HepG2 (cell line): Measurements from ENCODE around the gene LAMA5. TPM values are rescaled to one million over a fixed set of nuclear protein-coding genes. Genes with fewer than 3 reads are reported as not detected.

Experiments used
- CBX2 ChIP-seq, 2 experiments: fragments of 200-600 bp in 1 of 2; sonication (generic); formaldehyde crosslinking in 1 of 2; IDR thresholded peaks; 2 replicates each; pipeline versions ENCODE4 v1.7.0 to v1.8.1; 2018 to 2022; ENCODE audit warnings: low read depth in 2 of 2, low read length in 1 of 2, mild to moderate bottlenecking in 1 of 2, missing genetic modification reagents in 1 of 2
- DNMT1 ChIP-seq: sonication (generic); formaldehyde crosslinking; IDR thresholded peaks from 2 replicates; pipeline ENCODE4 v1.5.1; 2020; ENCODE audit warnings: mild to moderate bottlenecking, missing genetic modification reagents
- EHMT2 ChIP-seq: fragments of 200-600 bp; sonication (generic); IDR thresholded peaks from 2 replicates; pipeline ENCODE4 v1.7.0; 2017; ENCODE audit warnings: antibody characterized with exemption, low read depth, low read length, borderline replicate concordance
- GZF1 ChIP-seq: sonication (generic); formaldehyde crosslinking; IDR thresholded peaks from 2 replicates; pipeline ENCODE4 v1.5.1; 2020; ENCODE audit warnings: mild to moderate bottlenecking, missing genetic modification reagents
- HCFC1 ChIP-seq: fragments of 150-350 bp; IDR thresholded peaks from 2 replicates; pipeline ENCODE4 v1.6.1; 2014; ENCODE audit warnings: low read depth, low read length
- HOXA5 ChIP-seq: sonication (generic); formaldehyde crosslinking; IDR thresholded peaks from 2 replicates; pipeline ENCODE4 v1.4.0; 2020; ENCODE audit warnings: missing genetic modification reagents
- HOXA9 ChIP-seq: sonication (generic); formaldehyde crosslinking; IDR thresholded peaks from 2 replicates; pipeline ENCODE4 v1.8.1; 2022; ENCODE audit warnings: missing genetic modification reagents, mild to moderate bottlenecking, moderate library complexity, borderline replicate concordance
- IRX3 ChIP-seq: sonication (generic); formaldehyde crosslinking; IDR thresholded peaks from 2 replicates; pipeline ENCODE4 v1.8.1; 2023; ENCODE audit warnings: mild to moderate bottlenecking, low read depth, missing genetic modification reagents, borderline replicate concordance
- JUND ChIP-seq: sonication (generic); formaldehyde crosslinking; IDR thresholded peaks from 2 replicates; pipeline ENCODE4 v1.8.0; 2022; ENCODE audit warnings: mild to moderate bottlenecking, missing genetic modification reagents
- KLF13 ChIP-seq: sonication (generic); formaldehyde crosslinking; IDR thresholded peaks from 2 replicates; pipeline ENCODE4 v1.4.0; 2020; ENCODE audit warnings: mild to moderate bottlenecking, missing genetic modification reagents
- MAFK ChIP-seq, 2 experiments: IDR thresholded peaks in 1 of 2; conservative IDR thresholded peaks in 1 of 2; 2 replicates each; pipeline ENCODE4 v1.6.1; 2011; ENCODE audit warnings: improper control_type of control experiment in 2 of 2, low read length in 2 of 2
- NR2F1 ChIP-seq, 2 experiments: fragments of 450-650 bp in 1 of 2; formaldehyde crosslinking in 1 of 2; IDR thresholded peaks; 2 replicates each; pipeline versions ENCODE4 v1.5.0 to v1.6.1; 2016 to 2020; ENCODE audit warnings: mild to moderate bottlenecking in 1 of 2, missing compliant biosample characterization in 1 of 2, missing genetic modification reagents in 1 of 2, moderate library complexity in 1 of 2
- NR2F6 ChIP-seq, 2 experiments: IDR thresholded peaks; 2 replicates each; pipeline ENCODE4 v1.6.1; 2016; ENCODE audit warnings: antibody characterized with exemption in 1 of 2, mild to moderate bottlenecking in 1 of 2
- PITX1 ChIP-seq: sonication (generic); formaldehyde crosslinking; IDR thresholded peaks from 2 replicates; pipeline ENCODE4 v1.5.1; 2020; ENCODE audit warnings: mild to moderate bottlenecking, missing genetic modification reagents
- SMAD3 ChIP-seq: sonication (generic); formaldehyde crosslinking; IDR thresholded peaks from 2 replicates; pipeline ENCODE4 v1.4.0; 2020; ENCODE audit warnings: missing genetic modification reagents
- ZNF256 ChIP-seq: sonication (generic); formaldehyde crosslinking; conservative IDR thresholded peaks from 2 replicates; pipeline ENCODE4 v1.4.0; 2020; ENCODE audit warnings: missing genetic modification reagents
- ZNF552 ChIP-seq: sonication (generic); formaldehyde crosslinking; IDR thresholded peaks from 2 replicates; pipeline ENCODE4 v1.9.0; 2022; ENCODE audit warnings: missing genetic modification reagents, mild to moderate bottlenecking, borderline replicate concordance
- ZNF629 ChIP-seq: sonication (generic); formaldehyde crosslinking; conservative IDR thresholded peaks from 2 replicates; pipeline ENCODE4 v1.5.0; 2020; ENCODE audit warnings: missing genetic modification reagents
- ZNF891 ChIP-seq: sonication (generic); formaldehyde crosslinking; IDR thresholded peaks from 2 replicates; pipeline ENCODE4 v1.5.0; 2020; ENCODE audit warnings: mild to moderate bottlenecking, missing genetic modification reagents
- polyA plus RNA-seq, 8 experiments: library from polyadenylated mRNA; depleted of rRNA in 3 of 8; stranded (reverse) in 7 of 8; unstranded in 1 of 8; fragments of >200 nt; fragmentation: Illumina TruSeq in 4 of 8; extraction: Trizol in 4 of 8; gene quantifications; 2 replicates each; pipeline versions ENCODE4 v1.2.1 to v1.2.3, GENCODE V29; 2011 to 2016; ENCODE audit warnings: low read depth in 4 of 8, missing spikeins in 1 of 8, mixed read lengths in 1 of 8; ENCODE audit not compliant: insufficient read depth in 1 of 8
- total RNA-seq, 5 experiments: library from RNA; depleted of rRNA; stranded (reverse); fragments of >200 nt; fragmentation: Illumina TruSeq; extraction: Trizol; gene quantifications; 2 replicates each; pipeline ENCODE4 v1.2.3, GENCODE V29; 2016; ENCODE audit warnings: low read depth in 1 of 5
- TF ChIP-seq, protein P1 (sequence below): sonication (generic); formaldehyde crosslinking; IDR thresholded peaks from 2 replicates; pipeline ENCODE4 v1.4.0; 2020; ENCODE audit warnings: missing genetic modification reagents
- TF ChIP-seq, protein P2 (sequence below): conservative IDR thresholded peaks from 2 replicates; pipeline ENCODE4 v1.6.1; 2018; ENCODE audit warnings: missing genetic modification reagents
- TF ChIP-seq, protein P3 (sequence below): sonication (generic); formaldehyde crosslinking; IDR thresholded peaks from 2 replicates; pipeline ENCODE4 v1.8.1; 2022; ENCODE audit warnings: mild to moderate bottlenecking, missing genetic modification reagents
- TF ChIP-seq, protein P4 (sequence below): sonication (generic); formaldehyde crosslinking; IDR thresholded peaks from 2 replicates; pipeline ENCODE4 v1.8.0; 2022; ENCODE audit warnings: mild to moderate bottlenecking, missing genetic modification reagents, moderate library complexity
- TF ChIP-seq, protein P5 (sequence below): sonication (generic); IDR thresholded peaks from 2 replicates; pipeline ENCODE4 v1.6.1; 2016; ENCODE audit warnings: low read depth, borderline replicate concordance

Gene LAMA5
- total and polyA plus RNA-seq, 2 of the 13 experiments (the other 11 are each of a cell fraction or from before 2014, with no cell fraction given) = 21.0 to 44.7 TPM

DNA sequence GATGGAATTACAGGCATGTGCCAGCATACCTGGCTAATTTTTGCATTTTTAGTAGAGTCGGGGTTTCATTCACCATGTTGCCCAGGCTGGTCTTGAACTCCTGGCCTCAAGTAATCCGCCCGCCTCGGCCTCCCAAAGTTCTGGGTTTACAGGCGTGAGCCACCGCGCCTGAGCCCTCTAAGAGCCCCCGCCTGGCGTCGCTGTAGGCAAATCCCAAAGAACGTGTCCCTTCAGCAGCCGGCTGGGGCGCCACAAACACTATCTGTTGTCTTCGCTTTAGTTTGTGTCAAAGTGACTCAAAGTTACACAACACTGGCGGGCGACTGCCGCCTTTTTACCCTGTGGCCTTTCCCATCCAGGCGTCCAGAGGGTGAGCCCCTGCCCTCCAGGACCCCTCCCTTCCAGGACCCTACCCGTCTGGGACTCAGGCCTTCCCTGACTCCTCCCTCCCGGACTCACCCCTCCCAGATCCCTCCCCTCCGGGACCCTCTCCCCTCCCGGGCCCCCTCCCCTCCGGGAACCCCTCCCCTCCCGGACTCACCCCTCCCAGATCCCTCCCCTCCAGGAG lies 65.3 kb downstream of the LAMA5 start (continued):
- TF ChIP-seq HOXA5 (CRISPR knock-in tag) = peak; percentile 97
- TF ChIP-seq, protein P1, sequence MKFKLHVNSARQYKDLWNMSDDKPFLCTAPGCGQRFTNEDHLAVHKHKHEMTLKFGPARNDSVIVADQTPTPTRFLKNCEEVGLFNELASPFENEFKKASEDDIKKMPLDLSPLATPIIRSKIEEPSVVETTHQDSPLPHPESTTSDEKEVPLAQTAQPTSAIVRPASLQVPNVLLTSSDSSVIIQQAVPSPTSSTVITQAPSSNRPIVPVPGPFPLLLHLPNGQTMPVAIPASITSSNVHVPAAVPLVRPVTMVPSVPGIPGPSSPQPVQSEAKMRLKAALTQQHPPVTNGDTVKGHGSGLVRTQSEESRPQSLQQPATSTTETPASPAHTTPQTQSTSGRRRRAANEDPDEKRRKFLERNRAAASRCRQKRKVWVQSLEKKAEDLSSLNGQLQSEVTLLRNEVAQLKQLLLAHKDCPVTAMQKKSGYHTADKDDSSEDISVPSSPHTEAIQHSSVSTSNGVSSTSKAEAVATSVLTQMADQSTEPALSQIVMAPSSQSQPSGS (CRISPR knock-in tag) = peak; percentile 96
- TF ChIP-seq, protein P2, sequence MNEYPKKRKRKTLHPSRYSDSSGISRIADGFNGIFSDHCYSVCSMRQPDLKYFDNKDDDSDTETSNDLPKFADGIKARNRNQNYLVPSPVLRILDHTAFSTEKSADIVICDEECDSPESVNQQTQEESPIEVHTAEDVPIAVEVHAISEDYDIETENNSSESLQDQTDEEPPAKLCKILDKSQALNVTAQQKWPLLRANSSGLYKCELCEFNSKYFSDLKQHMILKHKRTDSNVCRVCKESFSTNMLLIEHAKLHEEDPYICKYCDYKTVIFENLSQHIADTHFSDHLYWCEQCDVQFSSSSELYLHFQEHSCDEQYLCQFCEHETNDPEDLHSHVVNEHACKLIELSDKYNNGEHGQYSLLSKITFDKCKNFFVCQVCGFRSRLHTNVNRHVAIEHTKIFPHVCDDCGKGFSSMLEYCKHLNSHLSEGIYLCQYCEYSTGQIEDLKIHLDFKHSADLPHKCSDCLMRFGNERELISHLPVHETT (CRISPR knock-in tag) = peak; percentile 82
- peak; percentile 56; the same call in 1 of the 2 replicates for TF ChIP-seq EHMT2
- TF ChIP-seq GZF1 (CRISPR knock-in tag) = no peak
- 0 out of 2 replicates have a peak, but pooled peaks have one; percentile 84 for TF ChIP-seq ZNF552 (CRISPR knock-in tag)
- TF ChIP-seq IRX3 (CRISPR knock-in tag) = no peak
- TF ChIP-seq MAFK (conservative IDR thresholded peaks at IDR 0.05 in 1 of 2, IDR thresholded peaks at IDR 0.05 in 1 of 2; ENCODE audit: low read length in 2 of 2) = no peak
- peak; percentile 92 for TF ChIP-seq PITX1 (CRISPR knock-in tag)
- TF ChIP-seq, protein P3, sequence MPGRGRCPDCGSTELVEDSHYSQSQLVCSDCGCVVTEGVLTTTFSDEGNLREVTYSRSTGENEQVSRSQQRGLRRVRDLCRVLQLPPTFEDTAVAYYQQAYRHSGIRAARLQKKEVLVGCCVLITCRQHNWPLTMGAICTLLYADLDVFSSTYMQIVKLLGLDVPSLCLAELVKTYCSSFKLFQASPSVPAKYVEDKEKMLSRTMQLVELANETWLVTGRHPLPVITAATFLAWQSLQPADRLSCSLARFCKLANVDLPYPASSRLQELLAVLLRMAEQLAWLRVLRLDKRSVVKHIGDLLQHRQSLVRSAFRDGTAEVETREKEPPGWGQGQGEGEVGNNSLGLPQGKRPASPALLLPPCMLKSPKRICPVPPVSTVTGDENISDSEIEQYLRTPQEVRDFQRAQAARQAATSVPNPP (CRISPR knock-in tag) = no peak
- peak; percentile 94 for TF ChIP-seq SMAD3 (CRISPR knock-in tag)
- TF ChIP-seq, protein P4, sequence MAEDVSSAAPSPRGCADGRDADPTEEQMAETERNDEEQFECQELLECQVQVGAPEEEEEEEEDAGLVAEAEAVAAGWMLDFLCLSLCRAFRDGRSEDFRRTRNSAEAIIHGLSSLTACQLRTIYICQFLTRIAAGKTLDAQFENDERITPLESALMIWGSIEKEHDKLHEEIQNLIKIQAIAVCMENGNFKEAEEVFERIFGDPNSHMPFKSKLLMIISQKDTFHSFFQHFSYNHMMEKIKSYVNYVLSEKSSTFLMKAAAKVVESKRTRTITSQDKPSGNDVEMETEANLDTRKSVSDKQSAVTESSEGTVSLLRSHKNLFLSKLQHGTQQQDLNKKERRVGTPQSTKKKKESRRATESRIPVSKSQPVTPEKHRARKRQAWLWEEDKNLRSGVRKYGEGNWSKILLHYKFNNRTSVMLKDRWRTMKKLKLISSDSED = no peak
- TF ChIP-seq KLF13 (CRISPR knock-in tag) = no peak
- peak; percentile 57 for TF ChIP-seq ZNF891 (CRISPR knock-in tag)
- TF ChIP-seq HCFC1 = no peak
- no peak for TF ChIP-seq DNMT1 (CRISPR knock-in tag)
- TF ChIP-seq JUND (CRISPR knock-in tag) = peak; percentile 71; the same call in 1 of the 2 replicates
- TF ChIP-seq ZNF256 = peak; percentile 92
- peak; percentile 31 to 60; a peak in 2 of 4 replicates for TF ChIP-seq NR2F1 (CRISPR knock-in tag; IDR thresholded peaks at IDR 0.05)
- peak; percentile 35; the same call in 1 of the 2 replicates for TF ChIP-seq NR2F6 (IDR thresholded peaks at IDR 0.05)
- TF ChIP-seq NR2F6 (CRISPR knock-in tag; IDR thresholded peaks at IDR 0.05) = peak; percentile 90
- TF ChIP-seq CBX2 (IDR thresholded peaks at IDR 0.05; ENCODE audit: low read depth, low read length) = no peak
- peak; percentile 39; the same call in 1 of the 2 replicates for TF ChIP-seq CBX2 (CRISPR knock-in tag; IDR thresholded peaks at IDR 0.05; ENCODE audit: low read depth)
- TF ChIP-seq ZNF629 (CRISPR knock-in tag) = peak; percentile 61; the same call in 1 of the 2 replicates
- TF ChIP-seq, protein P5, sequence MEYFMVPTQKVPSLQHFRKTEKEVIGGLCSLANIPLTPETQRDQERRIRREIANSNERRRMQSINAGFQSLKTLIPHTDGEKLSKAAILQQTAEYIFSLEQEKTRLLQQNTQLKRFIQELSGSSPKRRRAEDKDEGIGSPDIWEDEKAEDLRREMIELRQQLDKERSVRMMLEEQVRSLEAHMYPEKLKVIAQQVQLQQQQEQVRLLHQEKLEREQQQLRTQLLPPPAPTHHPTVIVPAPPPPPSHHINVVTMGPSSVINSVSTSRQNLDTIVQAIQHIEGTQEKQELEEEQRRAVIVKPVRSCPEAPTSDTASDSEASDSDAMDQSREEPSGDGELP = peak; percentile 75
- no peak for TF ChIP-seq HOXA9 (CRISPR knock-in tag)
